ENCODE results near the gene PTGES2. TPM values are rescaled to one million over a fixed set of nuclear protein-coding genes. Genes with fewer than 3 reads are reported as not detected.

Gene PTGES2
- total and polyA plus RNA-seq, 9 of the 15 experiments (the other 6 are each of a cell fraction or from before 2014, with no cell fraction given): 2.4 to 196 (median 90.1) TPM

DNA sequence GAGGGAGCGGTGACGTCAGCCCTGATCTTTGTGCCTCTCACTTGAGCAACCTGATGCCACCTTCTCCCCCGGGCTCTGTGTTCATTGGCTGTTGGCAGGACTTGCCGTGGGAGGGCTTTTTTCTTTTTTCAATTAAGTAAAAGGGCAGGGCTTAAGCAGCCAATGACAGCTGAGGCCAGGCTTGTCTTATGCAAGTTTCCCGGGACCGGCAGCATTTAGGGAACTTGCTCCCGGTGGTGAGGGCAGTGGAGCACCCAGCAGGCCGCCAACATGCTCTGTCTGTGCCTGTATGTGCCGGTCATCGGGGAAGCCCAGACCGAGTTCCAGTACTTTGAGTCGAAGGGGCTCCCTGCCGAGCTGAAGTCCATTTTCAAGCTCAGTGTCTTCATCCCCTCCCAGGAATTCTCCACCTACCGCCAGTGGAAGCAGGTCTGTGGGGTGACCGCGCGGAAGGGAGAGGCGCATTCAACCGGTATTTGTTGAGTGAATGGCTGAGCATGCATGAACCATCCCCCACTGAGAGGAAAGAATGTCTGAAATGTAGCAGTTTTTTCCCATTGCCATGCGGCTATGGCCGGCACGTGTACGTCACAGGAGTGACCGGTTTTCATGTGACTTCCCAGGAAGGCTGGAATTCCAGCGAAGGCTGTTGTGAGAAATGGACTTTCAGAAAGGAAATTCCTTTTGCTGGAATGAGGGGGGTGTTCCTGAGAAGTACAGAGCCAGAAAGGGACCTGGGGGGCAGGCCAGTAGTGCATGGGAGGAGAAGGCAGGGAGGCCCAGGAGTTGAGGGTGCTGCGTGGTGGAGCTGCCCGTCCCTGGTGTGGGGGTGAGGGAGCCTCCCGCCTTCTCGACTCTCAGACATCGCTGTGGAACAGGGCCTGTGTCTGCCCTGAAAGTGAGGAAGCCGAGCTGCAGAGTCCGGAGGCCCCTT is 29.0 kb downstream of the PTGES2 start:
- peak; percentile 71 to 87 (median 74) for DNase-seq (ENCODE audit: extremely low read depth in 1 of 4, low spot score in 3 of 4)
- Histone ChIP-seq H3K9me3 (replicated peaks; ENCODE audit: control insufficient read depth, insufficient read depth, low read depth, low read length) (no peaks in the 10 kb centered on the region), H4K20me1 (replicated peaks; ENCODE audit: control insufficient read depth, insufficient read depth, low read length) (0 out of 2 replicates have a peak, but pooled peaks cover 10% of the 10 kb centered on the region), H3K4me1 (replicated peaks in 1 of 2; ENCODE audit: control insufficient read depth in 2 of 2, insufficient read depth in 2 of 2, low read length in 2 of 2) (peaks cover 68 to 80% of the 10 kb centered on the region in 2 experiments), H3K9ac (ENCODE audit: insufficient read depth in 1 of 2, low read depth in 2 of 2, low read length in 2 of 2) (peak overlapping the region; percentile 69 to 94), H3K79me2 (ENCODE audit: control insufficient read depth, insufficient read depth, low read length) (peaks cover 74% of the 10 kb centered on the region), H2AFZ (ENCODE audit: low read depth, low read length) (peak overlapping the region; percentile 29; the same call in 1 of the 2 replicates), H3K9me1 (ENCODE audit: control insufficient read depth, insufficient read depth, low read length) (no peaks in the 10 kb centered on the region), H3K27ac (ENCODE audit: extremely low read depth, low read depth, low read length) (peak overlapping the region; percentile 89), H3K4me2 (ENCODE audit: insufficient read depth, low read length) (peak overlapping the region; percentile 87), H3K27me3 (ENCODE audit: control insufficient read depth in 2 of 2, insufficient read depth in 2 of 2, low read length in 2 of 2) (no peaks in the 10 kb centered on the region), H3K36me3 (ENCODE audit: control insufficient read depth, insufficient read depth, low read length) (peaks cover 81% of the 10 kb centered on the region), H3K4me3 (peak overlapping the region; percentile 49)
- 5% methylated on average over 32 of the region's 32 CpGs for WGBS (ENCODE audit: insufficient coverage, low coverage, missing lambda C conversion rate)
- intact Hi-C loops (cut with micrococcal nuclease) (loop anchor here (2.0 kb wide), 1 partner anchor 32 kb away; the partner anchor contains the start of gene NAIF1), in situ Hi-C loops (cut with MboI) (no loop called here)
- CTCF ChIA-PET (ENCODE audit: low intra/inter-chr PET ratio): no interaction called here
- TSS peak; percentile 72 for BruUV-seq (replicated peaks)
- ATAC-seq: peak; percentile 21
- POLR2A ChIA-PET: interaction anchor here (0.6 to 2.5 kb wide), 13 partner anchors 9 to 322 kb away, joined by 3 to 13 read pairs (median 5); no protein-coding TSS in a partner anchor
- FAIRE-seq: peak; percentile 69
- no peak for TF ChIP-seq MEF2D (tag; conservative IDR thresholded peaks at IDR 0.05; ENCODE audit: low read depth)
- TF ChIP-seq TARDBP (IDR thresholded peaks at IDR 0.05): no peak
- TF ChIP-seq SAFB2 (IDR thresholded peaks at IDR 0.05; ENCODE audit: borderline replicate concordance, low read depth, low read length, severe bottlenecking): no peak
- TF ChIP-seq NR3C1 (CRISPR knock-in tag; IDR thresholded peaks at IDR 0.05): no peak
- TF ChIP-seq, protein P1, sequence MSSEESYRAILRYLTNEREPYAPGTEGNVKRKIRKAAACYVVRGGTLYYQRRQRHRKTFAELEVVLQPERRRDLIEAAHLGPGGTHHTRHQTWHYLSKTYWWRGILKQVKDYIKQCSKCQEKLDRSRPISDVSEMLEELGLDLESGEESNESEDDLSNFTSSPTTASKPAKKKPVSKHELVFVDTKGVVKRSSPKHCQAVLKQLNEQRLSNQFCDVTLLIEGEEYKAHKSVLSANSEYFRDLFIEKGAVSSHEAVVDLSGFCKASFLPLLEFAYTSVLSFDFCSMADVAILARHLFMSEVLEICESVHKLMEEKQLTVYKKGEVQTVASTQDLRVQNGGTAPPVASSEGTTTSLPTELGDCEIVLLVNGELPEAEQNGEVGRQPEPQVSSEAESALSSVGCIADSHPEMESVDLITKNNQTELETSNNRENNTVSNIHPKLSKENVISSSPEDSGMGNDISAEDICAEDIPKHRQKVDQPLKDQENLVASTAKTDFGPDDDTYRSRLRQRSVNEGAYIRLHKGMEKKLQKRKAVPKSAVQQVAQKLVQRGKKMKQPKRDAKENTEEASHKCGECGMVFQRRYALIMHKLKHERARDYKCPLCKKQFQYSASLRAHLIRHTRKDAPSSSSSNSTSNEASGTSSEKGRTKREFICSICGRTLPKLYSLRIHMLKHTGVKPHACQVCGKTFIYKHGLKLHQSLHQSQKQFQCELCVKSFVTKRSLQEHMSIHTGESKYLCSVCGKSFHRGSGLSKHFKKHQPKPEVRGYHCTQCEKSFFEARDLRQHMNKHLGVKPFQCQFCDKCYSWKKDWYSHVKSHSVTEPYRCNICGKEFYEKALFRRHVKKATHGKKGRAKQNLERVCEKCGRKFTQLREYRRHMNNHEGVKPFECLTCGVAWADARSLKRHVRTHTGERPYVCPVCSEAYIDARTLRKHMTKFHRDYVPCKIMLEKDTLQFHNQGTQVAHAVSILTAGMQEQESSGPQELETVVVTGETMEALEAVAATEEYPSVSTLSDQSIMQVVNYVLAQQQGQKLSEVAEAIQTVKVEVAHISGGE (CRISPR knock-in tag; IDR thresholded peaks at IDR 0.05): no peak
- peak; percentile 44; the same call in 1 of the 2 replicates for TF ChIP-seq CEBPG (CRISPR knock-in tag; IDR thresholded peaks at IDR 0.05)
- TF ChIP-seq CEBPG (tag; conservative IDR thresholded peaks at IDR 0.05 in 1 of 2, IDR thresholded peaks at IDR 0.05 in 1 of 2): peak; percentile 61 to 75
- no peak for TF ChIP-seq PHF21A (IDR thresholded peaks at IDR 0.05; ENCODE audit: borderline replicate concordance, low read depth)
- TF ChIP-seq ZNF224 (CRISPR knock-in tag; IDR thresholded peaks at IDR 0.05): no peak
- TF ChIP-seq SMARCA4 (IDR thresholded peaks at IDR 0.05): no peak
- TF ChIP-seq FOXM1 (IDR thresholded peaks at IDR 0.05; ENCODE audit: low read depth): no peak
- no peak for TF ChIP-seq FOXM1 (CRISPR knock-in tag; IDR thresholded peaks at IDR 0.05; ENCODE audit: low read depth)
- TF ChIP-seq, protein P2, sequence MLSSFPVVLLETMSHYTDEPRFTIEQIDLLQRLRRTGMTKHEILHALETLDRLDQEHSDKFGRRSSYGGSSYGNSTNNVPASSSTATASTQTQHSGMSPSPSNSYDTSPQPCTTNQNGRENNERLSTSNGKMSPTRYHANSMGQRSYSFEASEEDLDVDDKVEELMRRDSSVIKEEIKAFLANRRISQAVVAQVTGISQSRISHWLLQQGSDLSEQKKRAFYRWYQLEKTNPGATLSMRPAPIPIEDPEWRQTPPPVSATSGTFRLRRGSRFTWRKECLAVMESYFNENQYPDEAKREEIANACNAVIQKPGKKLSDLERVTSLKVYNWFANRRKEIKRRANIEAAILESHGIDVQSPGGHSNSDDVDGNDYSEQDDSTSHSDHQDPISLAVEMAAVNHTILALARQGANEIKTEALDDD (IDR thresholded peaks at IDR 0.05): no peak
- TF ChIP-seq SRSF7 (optimal IDR thresholded peaks at IDR 0.05; ENCODE audit: low read depth, low read length): no peak
- TF ChIP-seq THRAP3 (IDR thresholded peaks at IDR 0.05; ENCODE audit: borderline replicate concordance): no peak
- TF ChIP-seq EP400 (IDR thresholded peaks at IDR 0.05): no peak
- no peak for TF ChIP-seq ELF4 (CRISPR knock-in tag; IDR thresholded peaks at IDR 0.05)
- no peak for TF ChIP-seq MED1 (CRISPR knock-in tag; IDR thresholded peaks at IDR 0.05; ENCODE audit: borderline replicate concordance)
